Body of pancreas (tissue), 4 donors: Measurements from ENCODE around the gene RPL5.

Experiments used
- POLR2A ChIP-seq, 3 donors: fragments of 450-650 bp; IDR thresholded peaks; one replicate each; pipeline ENCODE4 v1.6.1; 2016; ENCODE audit warnings: antibody characterized with exemption in 3 of 3, mild to moderate bottlenecking in 2 of 3
- TF ChIP-seq, protein P1 (sequence below), 7 experiments: fragments of 450-650 bp in 4 of 7; fragments of 200-600 bp in 3 of 7; sonication (generic) in 3 of 7; IDR thresholded peaks; one replicate each; pipeline ENCODE4 v1.5.1; 2016 to 2019; ENCODE audit warnings: antibody characterized with exemption in 7 of 7

- TF ChIP-seq, protein P1, sequence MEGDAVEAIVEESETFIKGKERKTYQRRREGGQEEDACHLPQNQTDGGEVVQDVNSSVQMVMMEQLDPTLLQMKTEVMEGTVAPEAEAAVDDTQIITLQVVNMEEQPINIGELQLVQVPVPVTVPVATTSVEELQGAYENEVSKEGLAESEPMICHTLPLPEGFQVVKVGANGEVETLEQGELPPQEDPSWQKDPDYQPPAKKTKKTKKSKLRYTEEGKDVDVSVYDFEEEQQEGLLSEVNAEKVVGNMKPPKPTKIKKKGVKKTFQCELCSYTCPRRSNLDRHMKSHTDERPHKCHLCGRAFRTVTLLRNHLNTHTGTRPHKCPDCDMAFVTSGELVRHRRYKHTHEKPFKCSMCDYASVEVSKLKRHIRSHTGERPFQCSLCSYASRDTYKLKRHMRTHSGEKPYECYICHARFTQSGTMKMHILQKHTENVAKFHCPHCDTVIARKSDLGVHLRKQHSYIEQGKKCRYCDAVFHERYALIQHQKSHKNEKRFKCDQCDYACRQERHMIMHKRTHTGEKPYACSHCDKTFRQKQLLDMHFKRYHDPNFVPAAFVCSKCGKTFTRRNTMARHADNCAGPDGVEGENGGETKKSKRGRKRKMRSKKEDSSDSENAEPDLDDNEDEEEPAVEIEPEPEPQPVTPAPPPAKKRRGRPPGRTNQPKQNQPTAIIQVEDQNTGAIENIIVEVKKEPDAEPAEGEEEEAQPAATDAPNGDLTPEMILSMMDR (IDR thresholded peaks at IDR 0.05), result no peak
- no peak for TF ChIP-seq POLR2A (IDR thresholded peaks at IDR 0.05)
These were observed 16.4 kb downstream of the RPL5 start for GRCh38 chr1:92848201-92848600.
